OCI-LY1 (cell line): ENCODE results near the gene PCSK5.

ENCODE experiments used
- H2AFZ ChIP-seq: fragments of 200-600 bp; sonication (generic), shearing (Covaris generic); 2 replicates; pipeline ENCODE4 v1.6.0; 2014; ENCODE audit warnings: antibody characterized with exemption, mild to moderate bottlenecking, low read length
- H3F3A ChIP-seq: fragments of 200-600 bp; sonication (generic), shearing (Covaris generic); 2 replicates; pipeline ENCODE4 v1.6.0; 2014; ENCODE audit warnings: mild to moderate bottlenecking, antibody characterized with exemption, low read length, moderate library complexity; ENCODE audit not compliant: insufficient read depth
- H3K27ac ChIP-seq: fragments of 200-600 bp; sonication (generic); 2 replicates; pipeline ENCODE4 v1.5.1; 2014; ENCODE audit warnings: low read length, mixed run types, mild to moderate bottlenecking, low read depth; ENCODE audit not compliant: poor library complexity, severe bottlenecking
- H3K27me3 ChIP-seq: fragments of 200-600 bp; sonication (generic); 2 replicates; pipeline ENCODE4 v1.6.0; 2014; ENCODE audit warnings: antibody characterized with exemption, mild to moderate bottlenecking, low read length, moderate library complexity; ENCODE audit not compliant: insufficient read depth
- H3K36me3 ChIP-seq: fragments of 200-600 bp; sonication (generic); 2 replicates; pipeline ENCODE4 v1.6.1; 2014; ENCODE audit warnings: mild to moderate bottlenecking, antibody characterized with exemption, low read length, moderate library complexity, mixed read lengths; ENCODE audit not compliant: insufficient read depth
- H3K4me1 ChIP-seq: fragments of 200-600 bp; sonication (generic); 2 replicates; pipeline ENCODE4 v1.5.1; 2014; ENCODE audit warnings: mild to moderate bottlenecking, low read length, moderate library complexity; ENCODE audit not compliant: insufficient read depth, severe bottlenecking
- H3K4me2 ChIP-seq: fragments of 200-600 bp; sonication (generic), shearing (Covaris generic); 2 replicates; pipeline ENCODE4 v1.6.1; 2014; ENCODE audit warnings: low read length
- H3K4me3 ChIP-seq: fragments of 200-600 bp; sonication (generic); 2 replicates; pipeline ENCODE4 v1.5.1; 2014; ENCODE audit warnings: low read length, low read depth, mild to moderate bottlenecking, mixed read lengths; ENCODE audit not compliant: poor library complexity, severe bottlenecking
- H3K79me2 ChIP-seq: fragments of 200-600 bp; shearing (Covaris generic); 2 replicates; pipeline ENCODE4 v1.6.1; 2016; ENCODE audit warnings: mixed run types, low read length, mixed read lengths; ENCODE audit not compliant: insufficient read depth
- H3K9ac ChIP-seq: fragments of 200-600 bp; sonication (generic), shearing (Covaris generic); 2 replicates; pipeline ENCODE4 v1.6.1; 2014; ENCODE audit warnings: mild to moderate bottlenecking, low read length, mixed read lengths
- H3K9me2 ChIP-seq: fragments of 200-600 bp; sonication (generic), shearing (Covaris generic); 2 replicates; pipeline ENCODE4 v1.6.1; 2014; ENCODE audit warnings: low read depth, mild to moderate bottlenecking, low read length, mixed read lengths
- H3K9me3 ChIP-seq: fragments of 200-600 bp; shearing (Covaris generic); 2 replicates; pipeline ENCODE4 v1.6.1; 2014; ENCODE audit warnings: low read length, mixed read lengths
- H4K20me1 ChIP-seq: fragments of 200-600 bp; sonication (generic), shearing (Covaris generic); 2 replicates; pipeline ENCODE4 v1.6.0; 2016; ENCODE audit warnings: mild to moderate bottlenecking, low read length; ENCODE audit not compliant: insufficient read depth
- CTCF ChIP-seq: fragments of 200-600 bp; sonication (generic), shearing (Covaris generic); IDR thresholded peaks from 2 replicates; pipeline ENCODE4 v1.5.1; 2017; ENCODE audit warnings: mild to moderate bottlenecking, antibody characterized with exemption, low read length, moderate library complexity, mixed read lengths
- EZH2 ChIP-seq: fragments of 200-600 bp; sonication (generic), shearing (Covaris generic); IDR thresholded peaks from 2 replicates; pipeline ENCODE4 v1.8.0; 2017; ENCODE audit warnings: borderline replicate concordance, mixed run types, mild to moderate bottlenecking, antibody characterized with exemption, low read length, moderate library complexity, mixed read lengths

The PCSK5 gene

GRCh38 chr9:76372336-76372735 is 481.9 kb downstream of the PCSK5 start:
- no peaks in the 10 kb centered on the region for H3K9me3 ChIP-seq
- H3K27me3 ChIP-seq, result no peaks in the 10 kb centered on the region
- H3K4me3 ChIP-seq, result no peak overlapping the region
- H3K4me2 ChIP-seq, result peak overlapping the region; percentile 46; the same call in 1 of the 2 replicates
- peaks cover 57% of the 10 kb centered on the region for H3K4me1 ChIP-seq
- no peak overlapping the region for H2AFZ ChIP-seq
- H4K20me1 ChIP-seq, result no peaks in the 10 kb centered on the region
- TF ChIP-seq EZH2 (no peak), CTCF (no peak)
- H3K9ac ChIP-seq, result peak overlapping the region; percentile 48
- no peaks in the 10 kb centered on the region for H3K36me3 ChIP-seq
- peaks cover 11% of the 10 kb centered on the region; the same call in 1 of the 2 replicates for H3F3A ChIP-seq
- H3K27ac ChIP-seq, result peak overlapping the region; percentile 84
- H3K9me2 ChIP-seq, result no peaks in the 10 kb centered on the region
- no peaks in the 10 kb centered on the region for H3K79me2 ChIP-seq

DNA sequence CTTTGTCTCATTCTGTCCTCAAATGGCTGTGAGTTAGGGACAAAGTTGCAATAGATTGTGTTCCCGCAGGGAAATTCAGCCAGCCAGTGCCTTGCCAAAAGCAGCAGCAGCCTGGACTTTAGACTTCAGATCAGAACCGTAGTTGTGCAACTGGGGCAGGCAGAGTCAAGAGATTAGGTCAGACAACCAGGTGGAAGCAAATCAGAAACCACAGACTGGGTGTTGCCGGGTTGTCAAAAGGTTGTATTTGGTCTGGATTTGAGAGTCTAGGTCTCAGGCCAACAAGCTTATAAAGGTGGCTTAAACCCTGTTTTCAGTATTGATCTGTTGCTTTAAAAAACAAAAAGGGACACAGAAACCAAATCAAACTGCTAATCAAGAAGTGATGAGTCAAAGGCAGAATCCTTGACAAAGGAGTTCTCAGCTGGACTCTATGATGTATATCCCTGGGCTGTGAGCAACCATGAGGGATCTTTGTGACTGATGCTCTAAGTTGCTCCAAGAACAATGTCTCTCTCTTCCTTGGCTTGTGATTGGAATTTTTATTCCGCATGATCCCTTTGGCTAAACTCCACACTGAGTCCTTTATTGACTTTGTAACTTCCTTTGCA is 482.8 kb downstream of the PCSK5 start:
- Histone ChIP-seq H3K9me3 (no peaks in the 10 kb centered on the region), H3K4me3 (peak overlapping the region; percentile 2), H3K9me2 (no peaks in the 10 kb centered on the region), H3K4me1 (peaks cover 65% of the 10 kb centered on the region), H3K27ac (peak overlapping the region; percentile 84), H3K27me3 (no peaks in the 10 kb centered on the region), H4K20me1 (no peaks in the 10 kb centered on the region), H3K79me2 (no peaks in the 10 kb centered on the region), H3F3A (peaks cover 11% of the 10 kb centered on the region; the same call in 1 of the 2 replicates), H3K9ac (peak overlapping the region; percentile 48; the same call in 1 of the 2 replicates), H3K36me3 (no peaks in the 10 kb centered on the region), H3K4me2 (peak overlapping the region; percentile 46; the same call in 1 of the 2 replicates), H2AFZ (no peak overlapping the region)
- no peak for TF ChIP-seq EZH2
- TF ChIP-seq CTCF, result no peak

DNA sequence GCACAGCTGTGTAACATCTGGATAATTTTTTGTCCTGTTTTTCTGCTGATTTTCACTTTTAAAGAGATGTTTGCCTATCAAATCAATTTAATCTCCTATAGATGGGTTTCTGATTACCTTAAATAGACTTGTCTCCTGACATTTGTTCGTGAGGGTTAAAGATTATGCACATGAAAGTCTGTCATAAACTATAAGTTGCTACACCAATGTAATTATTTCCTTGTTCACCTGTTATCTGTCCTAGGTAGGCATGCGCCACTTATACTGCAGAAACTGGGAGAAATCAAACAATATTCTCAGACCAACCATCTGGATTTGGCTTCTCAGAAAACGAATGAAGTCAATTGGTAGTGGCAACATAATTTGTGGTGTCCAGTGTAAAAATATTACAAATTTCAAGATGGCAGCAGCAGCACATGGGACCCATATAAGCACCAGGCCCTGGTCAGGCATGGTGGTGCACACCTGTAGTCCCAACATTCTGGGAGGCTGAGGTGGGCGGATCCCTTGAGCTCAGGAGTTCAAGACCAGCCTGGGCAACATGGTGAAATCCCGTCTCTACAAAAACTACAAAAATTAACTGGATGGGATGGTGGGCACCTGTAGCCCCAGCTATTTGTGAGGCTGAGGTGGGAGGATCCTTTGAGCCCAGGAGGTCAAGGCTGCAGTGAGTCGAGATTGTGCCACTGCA is 483.5 kb downstream of the PCSK5 start:
- Histone ChIP-seq H2AFZ (no peak overlapping the region), H4K20me1 (no peaks in the 10 kb centered on the region), H3K36me3 (no peaks in the 10 kb centered on the region), H3K4me3 (no peak overlapping the region), H3K9me3 (no peaks in the 10 kb centered on the region), H3K4me2 (no peak overlapping the region; the same call in 1 of the 2 replicates), H3K27me3 (no peaks in the 10 kb centered on the region), H3K4me1 (peaks cover 65% of the 10 kb centered on the region), H3F3A (peaks cover 11% of the 10 kb centered on the region; the same call in 1 of the 2 replicates), H3K27ac (peak overlapping the region; percentile 84), H3K9ac (no peak overlapping the region; the same call in 1 of the 2 replicates), H3K9me2 (no peaks in the 10 kb centered on the region), H3K79me2 (no peaks in the 10 kb centered on the region)
- TF ChIP-seq EZH2 (no peak), CTCF (no peak)
